GM23338 (cell line): Measurements from ENCODE around the gene GFPT2. TPM values are rescaled to one million over a fixed set of nuclear protein-coding genes. Genes with fewer than 3 reads are reported as not detected.

Experiments used
- ATAC-seq: fragments of 200-7000 bp; cut with Tn5 transposase; 3 replicates; pipeline ENCODE4 v1.9.1; 2020
- DNase-seq: peaks from one replicate; pipeline ENCODE4 v3.0.0-alpha.2; 2015; ENCODE audit warnings: low spot score
- H2AFZ ChIP-seq: fragments of 200-600 bp; sonication (generic); 2 replicates; pipeline ENCODE4 v1.8.0; 2016; ENCODE audit warnings: antibody characterized with exemption, mild to moderate bottlenecking, moderate library complexity
- H3F3A ChIP-seq: fragments of 200-600 bp; sonication (generic); replicated peaks from 2 replicates; pipeline ENCODE4 v1.8.0; 2017; ENCODE audit warnings: antibody characterized with exemption, mixed run types, low read depth
- H3K27ac ChIP-seq: fragments of 200-600 bp; sonication (generic); 2 replicates; pipeline ENCODE4 v1.6.1; 2016; ENCODE audit warnings: low read depth
- H3K27me3 ChIP-seq: fragments of 200-600 bp; sonication (generic); 2 replicates; pipeline ENCODE4 v1.8.0; 2016; ENCODE audit warnings: mild to moderate bottlenecking, mixed run types, moderate library complexity; ENCODE audit not compliant: insufficient read depth
- H3K36me3 ChIP-seq: fragments of 200-600 bp; sonication (generic); 2 replicates; pipeline ENCODE4 v1.8.0; 2016; ENCODE audit warnings: mild to moderate bottlenecking; ENCODE audit not compliant: insufficient read depth
- H3K4me1 ChIP-seq: fragments of 200-600 bp; sonication (generic); 2 replicates; pipeline ENCODE4 v1.8.0; 2016; ENCODE audit warnings: mild to moderate bottlenecking, moderate library complexity; ENCODE audit not compliant: insufficient read depth
- H3K4me2 ChIP-seq: fragments of 200-600 bp; sonication (generic); 2 replicates; pipeline ENCODE4 v1.7.1; 2017; ENCODE audit warnings: mixed run types
- H3K4me3 ChIP-seq: fragments of 200-600 bp; sonication (generic); 2 replicates; pipeline ENCODE4 v1.6.1; 2016; ENCODE audit warnings: mixed run types
- H3K79me2 ChIP-seq: fragments of 200-600 bp; sonication (generic); replicated peaks from 2 replicates; pipeline ENCODE4 v1.8.0; 2017; ENCODE audit warnings: mild to moderate bottlenecking; ENCODE audit not compliant: insufficient read depth
- H3K9me2 ChIP-seq: fragments of 200-600 bp; sonication (generic); 2 replicates; pipeline ENCODE4 v1.8.0; 2017; ENCODE audit not compliant: insufficient read depth
- H4K20me1 ChIP-seq: fragments of 200-600 bp; sonication (generic); replicated peaks from 2 replicates; pipeline ENCODE4 v1.8.0; 2017; ENCODE audit warnings: mild to moderate bottlenecking; ENCODE audit not compliant: insufficient read depth
- H3K27ac Mint-ChIP-seq: 2 replicates; pipeline ENCODE4 v1.8.0; 2020; ENCODE audit warnings: inconsistent platforms, mild to moderate bottlenecking, moderate library complexity, mixed read lengths
- H3K27me3 Mint-ChIP-seq: 3 replicates; pipeline ENCODE4 v1.8.0; 2022; ENCODE audit warnings: low read depth, mild to moderate bottlenecking, moderate library complexity, mixed read lengths, inconsistent platforms; ENCODE audit not compliant: insufficient read depth, poor library complexity
- H3K36me3 Mint-ChIP-seq: 3 replicates; pipeline ENCODE4 v1.8.0; 2021; ENCODE audit warnings: low read depth, mild to moderate bottlenecking, inconsistent platforms, moderate library complexity, mixed read lengths
- H3K4me1 Mint-ChIP-seq: 3 replicates; pipeline ENCODE4 v1.8.0; 2020; ENCODE audit warnings: mild to moderate bottlenecking, inconsistent platforms, mixed read lengths
- H3K4me3 Mint-ChIP-seq: 3 replicates; pipeline ENCODE4 v1.8.0; 2021; ENCODE audit warnings: moderate library complexity, mild to moderate bottlenecking, inconsistent platforms, mixed read lengths
- H3K9me3 Mint-ChIP-seq: 3 replicates; pipeline ENCODE4 v1.8.0; 2020; ENCODE audit warnings: moderate library complexity, mild to moderate bottlenecking, inconsistent platforms, mixed read lengths
- CREB1 ChIP-seq: fragments of 250-450 bp; sonication (Bioruptor Pico); IDR thresholded peaks from 2 replicates; pipeline ENCODE4 v1.5.0; 2020; ENCODE audit warnings: low read depth, mild to moderate bottlenecking, moderate library complexity
- CTCF ChIP-seq, 2 experiments: fragments of 200-600 bp in 1 of 2; sonication (generic) in 1 of 2; conservative IDR thresholded peaks; 2 replicates each; pipeline versions ENCODE4 v1.5.1 to v1.6.1; 2016 to 2017; ENCODE audit warnings: antibody characterized with exemption in 2 of 2, low read depth in 2 of 2, mild to moderate bottlenecking in 2 of 2, moderate library complexity in 1 of 2
- ETS1 ChIP-seq: IDR thresholded peaks from 2 replicates; pipeline ENCODE4 v1.6.1; 2016; ENCODE audit warnings: antibody characterized with exemption
- EZH2 ChIP-seq: fragments of 200-600 bp; sonication (generic); IDR thresholded peaks from one replicate; pipeline ENCODE4 v1.8.0; 2017; ENCODE audit warnings: antibody characterized with exemption, mild to moderate bottlenecking, low read depth; ENCODE audit not compliant: unreplicated experiment
- EZH2phosphoT487 ChIP-seq: fragments of 200-600 bp; sonication (generic); IDR thresholded peaks from one replicate; pipeline ENCODE4 v1.8.1; 2018; ENCODE audit warnings: antibody characterized with exemption; ENCODE audit not compliant: unreplicated experiment
- JUNB ChIP-seq: IDR thresholded peaks from one replicate; pipeline ENCODE4 v1.6.1; 2016; ENCODE audit warnings: antibody characterized with exemption; ENCODE audit not compliant: unreplicated experiment
- NANOG ChIP-seq: IDR thresholded peaks from 2 replicates; pipeline ENCODE4 v1.6.1; 2016; ENCODE audit warnings: antibody characterized with exemption, borderline replicate concordance
- POLR2AphosphoS5 ChIP-seq: IDR thresholded peaks from 2 replicates; pipeline ENCODE4 v1.6.1; 2016; ENCODE audit warnings: antibody characterized with exemption, low read depth
- REST ChIP-seq: IDR thresholded peaks from one replicate; pipeline ENCODE4 v1.6.1; 2018; ENCODE audit warnings: antibody characterized with exemption; ENCODE audit not compliant: unreplicated experiment
- STAT1 ChIP-seq: IDR thresholded peaks from one replicate; pipeline ENCODE4 v1.6.1; 2016; ENCODE audit warnings: antibody characterized with exemption; ENCODE audit not compliant: unreplicated experiment
- ZNF114 ChIP-seq: fragments of 250-450 bp; sonication (Bioruptor Pico); IDR thresholded peaks from 2 replicates; pipeline ENCODE4 v1.5.0; 2020; ENCODE audit warnings: mild to moderate bottlenecking, moderate library complexity
- ZNF331 ChIP-seq: fragments of 250-450 bp; sonication (Bioruptor Pico); IDR thresholded peaks from 2 replicates; pipeline ENCODE4 v1.5.0; 2020; ENCODE audit warnings: low read depth, mild to moderate bottlenecking, moderate library complexity
- polyA plus RNA-seq: library from polyadenylated mRNA; unstranded; fragments of >200 nt; fragmentation: Nextera tagmentation; extraction: Ambion mirVana; gene quantifications from 2 replicates; pipeline ENCODE4 v1.2.1, GENCODE V29; 2016
- total RNA-seq: library from RNA; depleted of rRNA; stranded (reverse); fragments of >200 nt; shearing (Covaris generic); gene quantifications from 2 replicates; pipeline ENCODE4 v1.2.3, GENCODE V29; 2014
- TF ChIP-seq, protein P1 (sequence below): fragments of 250-450 bp; sonication (Bioruptor Pico); IDR thresholded peaks from 2 replicates; pipeline ENCODE4 v1.5.0; 2020; ENCODE audit warnings: mild to moderate bottlenecking, moderate library complexity

GFPT2 gene
- total and polyA plus RNA-seq, 2 experiments from 2014 or later: 82.6 to 120 TPM

- DNase-seq: no peak
- H4K20me1 ChIP-seq: peaks cover 19% of the 10 kb centered on the region
- H3K4me3 Mint-ChIP-seq: no peak overlapping the region
- no peak overlapping the region for H3K4me3 ChIP-seq
- H3K9me2 ChIP-seq: no peaks in the 10 kb centered on the region
- H3K79me2 ChIP-seq: peaks cover 31% of the 10 kb centered on the region
- peaks cover 26% of the 10 kb centered on the region for H3K27me3 ChIP-seq
- H3K27me3 Mint-ChIP-seq: peaks cover 24% of the 10 kb centered on the region
- peaks cover 29% of the 10 kb centered on the region for H3K4me1 ChIP-seq
- H3K9me3 Mint-ChIP-seq: peaks cover 12% of the 10 kb centered on the region; the same call in 2 of the 3 replicates
- H3F3A ChIP-seq: no peaks in the 10 kb centered on the region
- TF ChIP-seq ZNF114 (CRISPR knock-in tag): no peak
- no peak for TF ChIP-seq NANOG
- TF ChIP-seq CREB1: no peak
- no peak for TF ChIP-seq CTCF (conservative IDR thresholded peaks at IDR 0.05; ENCODE audit: low read depth in 2 of 2)
- no peak for TF ChIP-seq JUNB
- TF ChIP-seq EZH2phosphoT487: no peak
- TF ChIP-seq REST: no peak
- TF ChIP-seq, protein P1, sequence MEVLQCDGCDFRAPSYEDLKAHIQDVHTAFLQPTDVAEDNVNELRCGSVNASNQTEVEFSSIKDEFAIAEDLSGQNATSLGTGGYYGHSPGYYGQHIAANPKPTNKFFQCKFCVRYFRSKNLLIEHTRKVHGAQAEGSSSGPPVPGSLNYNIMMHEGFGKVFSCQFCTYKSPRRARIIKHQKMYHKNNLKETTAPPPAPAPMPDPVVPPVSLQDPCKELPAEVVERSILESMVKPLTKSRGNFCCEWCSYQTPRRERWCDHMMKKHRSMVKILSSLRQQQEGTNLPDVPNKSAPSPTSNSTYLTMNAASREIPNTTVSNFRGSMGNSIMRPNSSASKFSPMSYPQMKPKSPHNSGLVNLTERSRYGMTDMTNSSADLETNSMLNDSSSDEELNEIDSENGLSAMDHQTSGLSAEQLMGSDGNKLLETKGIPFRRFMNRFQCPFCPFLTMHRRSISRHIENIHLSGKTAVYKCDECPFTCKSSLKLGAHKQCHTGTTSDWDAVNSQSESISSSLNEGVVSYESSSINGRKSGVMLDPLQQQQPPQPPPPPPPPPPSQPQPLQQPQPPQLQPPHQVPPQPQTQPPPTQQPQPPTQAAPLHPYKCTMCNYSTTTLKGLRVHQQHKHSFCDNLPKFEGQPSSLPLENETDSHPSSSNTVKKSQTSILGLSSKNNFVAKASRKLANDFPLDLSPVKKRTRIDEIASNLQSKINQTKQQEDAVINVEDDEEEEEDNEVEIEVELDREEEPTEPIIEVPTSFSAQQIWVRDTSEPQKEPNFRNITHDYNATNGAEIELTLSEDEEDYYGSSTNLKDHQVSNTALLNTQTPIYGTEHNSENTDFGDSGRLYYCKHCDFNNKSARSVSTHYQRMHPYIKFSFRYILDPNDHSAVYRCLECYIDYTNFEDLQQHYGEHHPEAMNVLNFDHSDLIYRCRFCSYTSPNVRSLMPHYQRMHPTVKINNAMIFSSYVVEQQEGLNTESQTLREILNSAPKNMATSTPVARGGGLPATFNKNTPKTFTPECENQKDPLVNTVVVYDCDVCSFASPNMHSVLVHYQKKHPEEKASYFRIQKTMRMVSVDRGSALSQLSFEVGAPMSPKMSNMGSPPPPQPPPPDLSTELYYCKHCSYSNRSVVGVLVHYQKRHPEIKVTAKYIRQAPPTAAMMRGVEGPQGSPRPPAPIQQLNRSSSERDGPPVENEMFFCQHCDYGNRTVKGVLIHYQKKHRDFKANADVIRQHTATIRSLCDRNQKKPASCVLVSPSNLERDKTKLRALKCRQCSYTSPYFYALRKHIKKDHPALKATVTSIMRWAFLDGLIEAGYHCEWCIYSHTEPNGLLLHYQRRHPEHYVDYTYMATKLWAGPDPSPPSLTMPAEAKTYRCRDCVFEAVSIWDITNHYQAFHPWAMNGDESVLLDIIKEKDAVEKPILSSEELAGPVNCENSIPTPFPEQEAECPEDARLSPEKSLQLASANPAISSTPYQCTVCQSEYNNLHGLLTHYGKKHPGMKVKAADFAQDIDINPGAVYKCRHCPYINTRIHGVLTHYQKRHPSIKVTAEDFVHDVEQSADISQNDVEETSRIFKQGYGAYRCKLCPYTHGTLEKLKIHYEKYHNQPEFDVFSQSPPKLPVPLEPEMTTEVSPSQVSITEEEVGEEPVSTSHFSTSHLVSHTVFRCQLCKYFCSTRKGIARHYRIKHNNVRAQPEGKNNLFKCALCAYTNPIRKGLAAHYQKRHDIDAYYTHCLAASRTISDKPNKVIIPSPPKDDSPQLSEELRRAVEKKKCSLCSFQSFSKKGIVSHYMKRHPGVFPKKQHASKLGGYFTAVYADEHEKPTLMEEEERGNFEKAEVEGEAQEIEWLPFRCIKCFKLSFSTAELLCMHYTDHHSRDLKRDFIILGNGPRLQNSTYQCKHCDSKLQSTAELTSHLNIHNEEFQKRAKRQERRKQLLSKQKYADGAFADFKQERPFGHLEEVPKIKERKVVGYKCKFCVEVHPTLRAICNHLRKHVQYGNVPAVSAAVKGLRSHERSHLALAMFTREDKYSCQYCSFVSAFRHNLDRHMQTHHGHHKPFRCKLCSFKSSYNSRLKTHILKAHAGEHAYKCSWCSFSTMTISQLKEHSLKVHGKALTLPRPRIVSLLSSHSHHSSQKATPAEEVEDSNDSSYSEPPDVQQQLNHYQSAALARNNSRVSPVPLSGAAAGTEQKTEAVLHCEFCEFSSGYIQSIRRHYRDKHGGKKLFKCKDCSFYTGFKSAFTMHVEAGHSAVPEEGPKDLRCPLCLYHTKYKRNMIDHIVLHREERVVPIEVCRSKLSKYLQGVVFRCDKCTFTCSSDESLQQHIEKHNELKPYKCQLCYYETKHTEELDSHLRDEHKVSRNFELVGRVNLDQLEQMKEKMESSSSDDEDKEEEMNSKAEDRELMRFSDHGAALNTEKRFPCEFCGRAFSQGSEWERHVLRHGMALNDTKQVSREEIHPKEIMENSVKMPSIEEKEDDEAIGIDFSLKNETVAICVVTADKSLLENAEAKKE: no peak
- TF ChIP-seq EZH2: no peak
- TF ChIP-seq ETS1: no peak
- TF ChIP-seq POLR2AphosphoS5: no peak
- no peak for TF ChIP-seq ZNF331 (CRISPR knock-in tag)
- TF ChIP-seq STAT1: no peak
- no peaks in the 10 kb centered on the region for H3K36me3 ChIP-seq
- no peak overlapping the region for H3K27ac Mint-ChIP-seq
- no peak overlapping the region for H2AFZ ChIP-seq
- peaks cover 24% of the 10 kb centered on the region for H3K4me1 Mint-ChIP-seq
- H3K27ac ChIP-seq: no peak overlapping the region
- H3K36me3 Mint-ChIP-seq: peaks cover 22% of the 10 kb centered on the region
- H3K4me2 ChIP-seq: no peak overlapping the region
- ATAC-seq: no peak
Measured at GRCh38 chr5:180354966-180355365, 1.8 kb upstream of the GFPT2 start.
